ENCODE data around the gene ITIH5.

ITIH5 gene

DNA sequence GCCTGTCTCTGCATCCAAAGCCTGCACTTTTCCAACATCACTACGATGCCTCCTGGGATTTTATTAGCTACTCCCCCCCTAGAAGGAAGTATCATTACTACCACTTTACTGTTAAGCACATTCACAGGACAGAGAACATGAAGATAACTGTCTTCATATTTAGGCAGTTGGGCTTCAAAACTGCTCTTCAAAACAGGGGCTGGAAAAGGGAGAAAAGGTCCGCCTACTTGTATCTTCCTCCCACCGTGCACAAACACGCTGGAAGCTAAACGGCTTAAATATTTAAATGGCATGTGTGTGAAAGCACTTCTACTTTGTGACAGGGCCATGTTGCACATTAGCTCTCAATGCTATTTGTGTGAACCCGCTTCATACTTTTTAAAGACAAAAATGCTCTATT lies 999 bp downstream of the ITIH5 start:
- Histone ChIP-seq H3K4me2 (ENCODE audit: low read depth, low read length, poor library complexity, severe bottlenecking) (no peak overlapping the region), H3K9ac (ENCODE audit: low read depth, low read length, poor library complexity, severe bottlenecking) (no peak overlapping the region), H2AFZ (ENCODE audit: low read length) (no peak overlapping the region), H3K36me3 (ENCODE audit: insufficient read depth, low read length) (no peaks in the 10 kb centered on the region), H3K4me1 (ENCODE audit: insufficient read depth, low read length, poor library complexity, severe bottlenecking) (no peaks in the 10 kb centered on the region), H3K4me3 (ENCODE audit: low read length, poor library complexity, severe bottlenecking) (no peak overlapping the region), H3K27me3 (ENCODE audit: insufficient read depth, low read length, poor library complexity, severe bottlenecking) (no peaks in the 10 kb centered on the region), H3K9me3 (ENCODE audit: insufficient read depth, low read depth, low read length) (no peaks in the 10 kb centered on the region), H3F3A (ENCODE audit: low read depth) (no peaks in the 10 kb centered on the region), H3K79me2 (ENCODE audit: insufficient read depth, low read length) (no peaks in the 10 kb centered on the region), H4K20me1 (ENCODE audit: insufficient read depth, low read length, poor library complexity, severe bottlenecking) (no peaks in the 10 kb centered on the region), H3K9me2 (replicated peaks; ENCODE audit: low read depth, low read length) (no peaks in the 10 kb centered on the region)
- TF ChIP-seq, protein P1, sequence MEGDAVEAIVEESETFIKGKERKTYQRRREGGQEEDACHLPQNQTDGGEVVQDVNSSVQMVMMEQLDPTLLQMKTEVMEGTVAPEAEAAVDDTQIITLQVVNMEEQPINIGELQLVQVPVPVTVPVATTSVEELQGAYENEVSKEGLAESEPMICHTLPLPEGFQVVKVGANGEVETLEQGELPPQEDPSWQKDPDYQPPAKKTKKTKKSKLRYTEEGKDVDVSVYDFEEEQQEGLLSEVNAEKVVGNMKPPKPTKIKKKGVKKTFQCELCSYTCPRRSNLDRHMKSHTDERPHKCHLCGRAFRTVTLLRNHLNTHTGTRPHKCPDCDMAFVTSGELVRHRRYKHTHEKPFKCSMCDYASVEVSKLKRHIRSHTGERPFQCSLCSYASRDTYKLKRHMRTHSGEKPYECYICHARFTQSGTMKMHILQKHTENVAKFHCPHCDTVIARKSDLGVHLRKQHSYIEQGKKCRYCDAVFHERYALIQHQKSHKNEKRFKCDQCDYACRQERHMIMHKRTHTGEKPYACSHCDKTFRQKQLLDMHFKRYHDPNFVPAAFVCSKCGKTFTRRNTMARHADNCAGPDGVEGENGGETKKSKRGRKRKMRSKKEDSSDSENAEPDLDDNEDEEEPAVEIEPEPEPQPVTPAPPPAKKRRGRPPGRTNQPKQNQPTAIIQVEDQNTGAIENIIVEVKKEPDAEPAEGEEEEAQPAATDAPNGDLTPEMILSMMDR (conservative IDR thresholded peaks at IDR 0.05; ENCODE audit: low read length), result no peak
- TF ChIP-seq EZH2phosphoT487 (IDR thresholded peaks at IDR 0.05; ENCODE audit: borderline replicate concordance), result no peak

DNA sequence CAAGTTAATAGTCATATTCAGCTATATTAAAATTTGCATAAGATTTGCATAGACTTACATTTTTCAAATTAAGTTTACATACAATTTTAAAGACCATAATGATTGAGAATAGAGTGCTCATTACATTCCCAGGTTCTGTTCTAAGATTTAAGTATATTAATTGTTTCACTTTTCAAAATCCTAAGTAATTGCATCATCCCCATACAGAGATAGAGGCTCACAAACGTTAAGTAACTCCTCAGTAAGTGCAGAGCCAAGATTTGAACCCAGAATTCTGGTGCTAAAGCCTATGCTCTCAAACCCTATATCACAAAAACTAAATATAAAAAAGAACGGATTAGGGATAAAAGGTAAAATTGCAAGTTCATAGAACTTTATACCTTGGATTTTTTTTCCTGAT lies 2.1 kb downstream of the ITIH5 start:
- no peaks in the 10 kb centered on the region for H3K79me2 ChIP-seq (ENCODE audit: insufficient read depth, low read length)

DNA sequence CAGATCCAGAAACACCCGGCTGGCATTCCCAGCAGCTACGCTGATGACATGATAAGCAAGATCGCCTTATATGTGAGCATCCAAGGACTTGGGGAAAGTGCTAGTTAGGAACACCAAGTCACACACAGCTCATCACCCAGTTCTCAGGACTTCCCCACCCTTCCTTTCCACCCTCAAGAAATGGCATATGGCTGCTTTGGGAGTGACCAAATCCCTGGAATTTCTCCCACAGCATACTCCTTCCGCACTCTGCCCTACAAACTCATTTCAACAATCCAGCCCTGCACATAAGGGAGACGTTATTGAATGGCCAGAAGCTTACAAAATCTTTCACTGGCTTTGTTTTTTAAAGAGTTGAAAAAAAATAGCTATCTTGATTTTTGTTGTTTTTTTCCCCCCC lies 4.2 kb downstream of the ITIH5 start:
- H3K79me2 ChIP-seq (ENCODE audit: insufficient read depth, low read length), result no peaks in the 10 kb centered on the region
- H4K20me1 ChIP-seq (ENCODE audit: insufficient read depth, low read length, poor library complexity, severe bottlenecking), result no peaks in the 10 kb centered on the region
- no peaks in the 10 kb centered on the region for H3K27me3 ChIP-seq (ENCODE audit: insufficient read depth, low read length, poor library complexity, severe bottlenecking)
- no peak overlapping the region for H2AFZ ChIP-seq (ENCODE audit: low read length)
- no peaks in the 10 kb centered on the region for H3F3A ChIP-seq (ENCODE audit: low read depth)
- H3K9ac ChIP-seq (ENCODE audit: low read depth, low read length, poor library complexity, severe bottlenecking), result no peak overlapping the region
- H3K36me3 ChIP-seq (ENCODE audit: insufficient read depth, low read length), result no peaks in the 10 kb centered on the region
- TF ChIP-seq, protein P1 (conservative IDR thresholded peaks at IDR 0.05; ENCODE audit: low read length), result no peak
- TF ChIP-seq EZH2phosphoT487 (IDR thresholded peaks at IDR 0.05; ENCODE audit: borderline replicate concordance), result no peak
- H3K4me3 ChIP-seq (ENCODE audit: low read length, poor library complexity, severe bottlenecking), result no peak overlapping the region
- H3K9me3 ChIP-seq (ENCODE audit: insufficient read depth, low read depth, low read length), result no peaks in the 10 kb centered on the region
- H3K4me2 ChIP-seq (ENCODE audit: low read depth, low read length, poor library complexity, severe bottlenecking), result no peak overlapping the region
- no peaks in the 10 kb centered on the region for H3K4me1 ChIP-seq (ENCODE audit: insufficient read depth, low read length, poor library complexity, severe bottlenecking)
- no peaks in the 10 kb centered on the region for H3K9me2 ChIP-seq (replicated peaks; ENCODE audit: low read depth, low read length)

More for the DNA sequence above, 2.1 kb downstream of the ITIH5 start:
- Histone ChIP-seq H3K9me3 (ENCODE audit: insufficient read depth, low read depth, low read length) (no peaks in the 10 kb centered on the region), H3K4me2 (ENCODE audit: low read depth, low read length, poor library complexity, severe bottlenecking) (no peak overlapping the region), H3K9me2 (replicated peaks; ENCODE audit: low read depth, low read length) (no peaks in the 10 kb centered on the region), H4K20me1 (ENCODE audit: insufficient read depth, low read length, poor library complexity, severe bottlenecking) (no peaks in the 10 kb centered on the region), H3F3A (ENCODE audit: low read depth) (no peaks in the 10 kb centered on the region), H3K4me3 (ENCODE audit: low read length, poor library complexity, severe bottlenecking) (no peak overlapping the region), H3K36me3 (ENCODE audit: insufficient read depth, low read length) (no peaks in the 10 kb centered on the region), H3K27me3 (ENCODE audit: insufficient read depth, low read length, poor library complexity, severe bottlenecking) (no peaks in the 10 kb centered on the region), H3K9ac (ENCODE audit: low read depth, low read length, poor library complexity, severe bottlenecking) (no peak overlapping the region), H2AFZ (ENCODE audit: low read length) (no peak overlapping the region), H3K4me1 (ENCODE audit: insufficient read depth, low read length, poor library complexity, severe bottlenecking) (no peaks in the 10 kb centered on the region)
- no peak for TF ChIP-seq EZH2phosphoT487 (IDR thresholded peaks at IDR 0.05; ENCODE audit: borderline replicate concordance)
- TF ChIP-seq, protein P1 (conservative IDR thresholded peaks at IDR 0.05; ENCODE audit: low read length), result no peak
